Activated naive CD4-positive, alpha-beta T cell treated with anti-CD3 and anti-CD28 coated beads, Interleukin-2, amount 50 U/mL, for 72 hours (primary cell): Measurements from ENCODE around the gene MID1. TPM values are rescaled to one million over a fixed set of nuclear protein-coding genes. Genes with fewer than 3 reads are reported as not detected.

Source experiments
- ATAC-seq, 2 donors: fragments of 150-1000 bp; cut with Tn5 transposase; 2 replicates each; pipeline ENCODE4 v1.10.0; 2021; ENCODE audit warnings: mild to moderate bottlenecking in 2 of 2, moderate library complexity in 2 of 2
- DNase-seq, 2 donors: peaks; one replicate each; pipeline ENCODE4 v3.0.0; 2021 to 2022; ENCODE audit warnings: low spot score in 2 of 2
- H3K27ac Mint-ChIP-seq, 2 donors: one replicate each; pipeline ENCODE4 v1.8.0; 2022; ENCODE audit warnings: mild to moderate bottlenecking in 2 of 2, mixed read lengths in 2 of 2
- H3K36me3 Mint-ChIP-seq, 2 donors: one replicate each; pipeline ENCODE4 v1.8.0; 2022; ENCODE audit warnings: mixed read lengths in 2 of 2
- H3K9me3 Mint-ChIP-seq, 2 donors: one replicate each; pipeline ENCODE4 v1.8.0; 2022; ENCODE audit warnings: mixed read lengths in 2 of 2
- total RNA-seq, 2 donors: library from RNA; stranded (reverse); gene quantifications; one replicate each; pipeline ENCODE4 v1.2.3, GENCODE V29; 2022

The MID1 gene
- total RNA-seq, 2 donors from 2014 or later = 0.91 to 2.7 TPM

- Mint-ChIP-seq H3K9me3 (no peaks in the 10 kb centered on the region), H3K27ac (no peak overlapping the region), H3K36me3 (no peaks in the 10 kb centered on the region)
- no peak for DNase-seq
- no peak for ATAC-seq
Measured at GRCh38 chrX:10629905-10630304, 9.5 kb upstream of the MID1 start.

- no peak for ATAC-seq
- DNase-seq = no peak
- no peaks in the 10 kb centered on the region for H3K36me3 Mint-ChIP-seq
- no peaks in the 10 kb centered on the region for H3K9me3 Mint-ChIP-seq
- H3K27ac Mint-ChIP-seq = no peak overlapping the region
Measured at GRCh38 chrX:10628906-10629305, 8.5 kb upstream of the MID1 start.

GRCh38 chrX:10622197-10622596 is 1.8 kb upstream of the MID1 start:
- Mint-ChIP-seq H3K9me3 (no peaks in the 10 kb centered on the region), H3K36me3 (peaks cover 0 to 4% of the 10 kb centered on the region in 2 donors), H3K27ac (no peak overlapping the region)
- ATAC-seq = no peak
- DNase-seq = no peak

- no peak for ATAC-seq
- Mint-ChIP-seq H3K36me3 (peaks cover 0 to 4% of the 10 kb centered on the region in 2 donors), H3K27ac (no peak overlapping the region), H3K9me3 (no peaks in the 10 kb centered on the region)
- DNase-seq = no peak
Measured at GRCh38 chrX:10619425-10620046, 849 bp downstream of the MID1 start.

GRCh38 chrX:10618961-10619360 is 1.4 kb downstream of the MID1 start:
- no peak for ATAC-seq
- no peaks in the 10 kb centered on the region for H3K9me3 Mint-ChIP-seq
- peaks cover 0 to 4% of the 10 kb centered on the region in 2 donors for H3K36me3 Mint-ChIP-seq
- no peak for DNase-seq
- no peak overlapping the region for H3K27ac Mint-ChIP-seq

- no peaks in the 10 kb centered on the region for H3K9me3 Mint-ChIP-seq
- no peak for DNase-seq
- H3K27ac Mint-ChIP-seq = no peak overlapping the region
- H3K36me3 Mint-ChIP-seq = peaks cover 0 to 4% of the 10 kb centered on the region in 2 donors
- no peak for ATAC-seq
Measured at GRCh38 chrX:10617999-10618351, 2.4 kb downstream of the MID1 start.

GRCh38 chrX:10617186-10617998 is 3.0 kb downstream of the MID1 start:
- Mint-ChIP-seq H3K9me3 (no peaks in the 10 kb centered on the region), H3K27ac (no peak overlapping the region), H3K36me3 (peaks cover 0 to 4% of the 10 kb centered on the region in 2 donors)
- ATAC-seq (no peak), DNase-seq (no peak)

GRCh38 chrX:10615931-10616774 is 4.2 kb downstream of the MID1 start:
- DNase-seq (no peak), ATAC-seq (no peak)
- peaks cover 0 to 4% of the 10 kb centered on the region in 2 donors for H3K36me3 Mint-ChIP-seq
- H3K9me3 Mint-ChIP-seq = no peaks in the 10 kb centered on the region
- no peak overlapping the region for H3K27ac Mint-ChIP-seq

GRCh38 chrX:10612215-10612614 is 8.2 kb downstream of the MID1 start:
- no peak for ATAC-seq
- Mint-ChIP-seq H3K9me3 (no peaks in the 10 kb centered on the region), H3K27ac (no peak overlapping the region), H3K36me3 (no peaks in the 10 kb centered on the region)
- DNase-seq = no peak

- Mint-ChIP-seq H3K36me3 (no peaks in the 10 kb centered on the region), H3K27ac (no peak overlapping the region), H3K9me3 (no peaks in the 10 kb centered on the region)
- ATAC-seq (no peak), DNase-seq (no peak)
Measured at GRCh38 chrX:10611441-10612090, 8.8 kb downstream of the MID1 start.

GRCh38 chrX:10608099-10608498 is 12.3 kb downstream of the MID1 start:
- no peaks in the 10 kb centered on the region for H3K36me3 Mint-ChIP-seq
- DNase-seq (no peak), ATAC-seq (no peak)
- no peaks in the 10 kb centered on the region for H3K9me3 Mint-ChIP-seq
- no peak overlapping the region for H3K27ac Mint-ChIP-seq

- ATAC-seq = no peak
- Mint-ChIP-seq H3K27ac (no peak overlapping the region), H3K36me3 (no peaks in the 10 kb centered on the region), H3K9me3 (no peaks in the 10 kb centered on the region)
- no peak for DNase-seq
Measured at GRCh38 chrX:10607233-10607632, 13.2 kb downstream of the MID1 start.

GRCh38 chrX:10603612-10604011 is 16.8 kb downstream of the MID1 start:
- Mint-ChIP-seq H3K9me3 (no peaks in the 10 kb centered on the region), H3K36me3 (no peaks in the 10 kb centered on the region), H3K27ac (no peak overlapping the region)
- DNase-seq (no peak), ATAC-seq (no peak)

GRCh38 chrX:10602646-10603045 is 17.7 kb downstream of the MID1 start:
- H3K9me3 Mint-ChIP-seq = no peaks in the 10 kb centered on the region
- H3K27ac Mint-ChIP-seq = no peak overlapping the region
- DNase-seq (no peak), ATAC-seq (no peak)
- no peaks in the 10 kb centered on the region for H3K36me3 Mint-ChIP-seq

GRCh38 chrX:10600479-10600878 is 19.9 kb downstream of the MID1 start:
- Mint-ChIP-seq H3K9me3 (no peaks in the 10 kb centered on the region), H3K36me3 (no peaks in the 10 kb centered on the region), H3K27ac (no peak overlapping the region)
- DNase-seq (no peak), ATAC-seq (no peak)

- DNase-seq = no peak
- H3K9me3 Mint-ChIP-seq = no peaks in the 10 kb centered on the region
- no peak for ATAC-seq
- H3K36me3 Mint-ChIP-seq = no peaks in the 10 kb centered on the region
- no peak overlapping the region for H3K27ac Mint-ChIP-seq
Measured at GRCh38 chrX:10598540-10598939, 21.8 kb downstream of the MID1 start.

GRCh38 chrX:10597871-10598270 is 22.5 kb downstream of the MID1 start:
- ATAC-seq = no peak
- H3K36me3 Mint-ChIP-seq = no peaks in the 10 kb centered on the region
- no peak for DNase-seq
- no peak overlapping the region for H3K27ac Mint-ChIP-seq
- no peaks in the 10 kb centered on the region for H3K9me3 Mint-ChIP-seq
